H54 (cell line): Measurements from ENCODE around the gene CBFA2T2.
"Not testable (repeated sequence)": the region's sequence is repeated elsewhere in the genome, so short reads cannot be mapped to it uniquely, and the experiment has no call there.

Experiments
- DNase-seq: peaks from one replicate; pipeline ENCODE4 v3.0.0; 2011; ENCODE audit warnings: low spot score, mixed read lengths; ENCODE audit not compliant: insufficient read length
- FAIRE-seq: peaks from 3 replicates; lab custom pipeline; 2011; peaks lifted over from hg19 to GRCh38; lab: Jason Lieb, UNC
- POLR2A ChIP-seq: IDR thresholded peaks from 2 replicates; pipeline ENCODE4 v1.6.1; 2011; ENCODE audit warnings: low read depth, mild to moderate bottlenecking, low read length

The CBFA2T2 gene

GRCh38 chr20:33460711-33461110 lies 29.2 kb upstream of the CBFA2T2 start:
- FAIRE-seq = no peak
- no peak for DNase-seq
- TF ChIP-seq POLR2A = no peak

- no peak for TF ChIP-seq POLR2A
- no peak for FAIRE-seq
These were observed 26.4 kb upstream of the CBFA2T2 start for GRCh38 chr20:33463332-33464101.

GRCh38 chr20:33464759-33465158 lies 25.1 kb upstream of the CBFA2T2 start:
- not testable (repeated sequence) for FAIRE-seq

More at GRCh38 chr20:33463332-33464101, 26.4 kb upstream of the CBFA2T2 start:
- DNase-seq = no peak

GRCh38 chr20:33465481-33466302 lies 24.2 kb upstream of the CBFA2T2 start:
- FAIRE-seq (no peak), DNase-seq (no peak)
- no peak for TF ChIP-seq POLR2A

More at GRCh38 chr20:33464759-33465158, 25.1 kb upstream of the CBFA2T2 start:
- DNase-seq = not testable (repeated sequence)

GRCh38 chr20:33466303-33466646 lies 23.6 kb upstream of the CBFA2T2 start:
- TF ChIP-seq POLR2A = no peak
- FAIRE-seq (no peak), DNase-seq (no peak)

- no peak for DNase-seq
- FAIRE-seq = no peak
- no peak for TF ChIP-seq POLR2A
These were observed 19.4 kb upstream of the CBFA2T2 start for GRCh38 chr20:33470457-33470856.

GRCh38 chr20:33470866-33471265 lies 19.0 kb upstream of the CBFA2T2 start:
- FAIRE-seq = no peak
- DNase-seq = no peak
- no peak for TF ChIP-seq POLR2A

- no peak for TF ChIP-seq POLR2A
- DNase-seq (no peak), FAIRE-seq (no peak)
These were observed 16.9 kb upstream of the CBFA2T2 start for GRCh38 chr20:33472868-33473435.

- no peak for DNase-seq
- TF ChIP-seq POLR2A = no peak
- FAIRE-seq = no peak
These were observed 15.6 kb upstream of the CBFA2T2 start for GRCh38 chr20:33474097-33474873.

GRCh38 chr20:33474963-33475362 lies 14.9 kb upstream of the CBFA2T2 start:
- no peak for FAIRE-seq
- no peak for TF ChIP-seq POLR2A
- DNase-seq = no peak

GRCh38 chr20:33475381-33476152 lies 14.3 kb upstream of the CBFA2T2 start:
- DNase-seq (no peak), FAIRE-seq (no peak)
- TF ChIP-seq POLR2A = no peak

GRCh38 chr20:33477386-33478234 lies 12.3 kb upstream of the CBFA2T2 start:
- FAIRE-seq (no peak), DNase-seq (no peak)
- TF ChIP-seq POLR2A = no peak
